GM18909 (cell line): ENCODE measurements around the gene AFG1L.
"Not testable (repeated sequence)": the region's sequence is repeated elsewhere in the genome, so short reads cannot be mapped to it uniquely, and the experiment has no call there.

ENCODE experiments used
- ATAC-seq: cut with Tn5 transposase; IDR thresholded peaks from one replicate; pipeline ENCODE4 v1.9.1; 2021; ENCODE audit warnings: mild to moderate bottlenecking; ENCODE audit not compliant: unreplicated experiment, poor library complexity

Gene AFG1L

DNA sequence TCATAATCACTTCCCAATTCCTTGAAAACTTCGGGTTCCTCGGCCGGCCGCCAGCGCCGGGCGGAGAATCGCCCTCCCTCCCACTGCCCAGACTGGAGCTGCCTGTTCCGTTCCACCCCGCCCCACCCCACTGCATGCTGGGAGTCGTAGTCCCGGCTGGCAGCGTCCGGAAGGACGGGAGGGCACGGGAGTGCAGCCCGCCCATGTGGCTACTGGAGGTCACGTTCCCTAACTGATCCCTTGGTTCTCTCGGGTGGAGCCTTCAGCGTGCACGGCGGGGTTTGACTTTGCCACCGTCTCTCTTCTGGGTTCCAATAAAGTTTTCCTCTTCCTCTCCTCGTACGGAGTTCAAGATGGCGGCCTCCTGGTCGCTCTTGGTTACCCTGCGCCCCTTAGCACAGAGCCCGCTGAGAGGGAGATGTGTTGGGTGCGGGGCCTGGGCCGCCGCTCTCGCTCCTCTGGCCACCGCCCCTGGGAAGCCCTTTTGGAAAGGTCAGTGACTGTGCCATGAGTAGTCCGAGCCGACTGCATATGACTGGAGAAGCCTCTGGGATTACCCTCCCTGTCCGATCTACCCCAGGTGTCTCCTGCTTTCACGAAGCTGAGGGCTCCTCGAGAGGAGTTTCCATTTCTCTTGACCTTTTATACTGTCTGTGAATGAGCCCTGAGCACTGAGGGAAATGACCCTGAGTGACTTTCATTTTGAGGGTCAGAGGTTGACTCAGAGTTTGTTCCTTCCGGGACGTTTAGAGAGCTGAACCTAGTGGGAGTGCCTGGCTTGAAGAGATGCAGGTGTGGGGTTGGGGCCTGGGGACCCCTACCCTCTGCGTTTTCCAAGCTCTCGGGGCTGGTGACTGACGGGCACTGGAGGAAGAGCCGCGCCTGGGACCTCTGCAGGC lies at the start of gene AFG1L:
Gene AFG1L (plus strand): TSS at position 328 of the 899 bp plus-strand sequence. CDS start 26 bp downstream, at position 354.
- ATAC-seq = peak; percentile 92

DNA sequence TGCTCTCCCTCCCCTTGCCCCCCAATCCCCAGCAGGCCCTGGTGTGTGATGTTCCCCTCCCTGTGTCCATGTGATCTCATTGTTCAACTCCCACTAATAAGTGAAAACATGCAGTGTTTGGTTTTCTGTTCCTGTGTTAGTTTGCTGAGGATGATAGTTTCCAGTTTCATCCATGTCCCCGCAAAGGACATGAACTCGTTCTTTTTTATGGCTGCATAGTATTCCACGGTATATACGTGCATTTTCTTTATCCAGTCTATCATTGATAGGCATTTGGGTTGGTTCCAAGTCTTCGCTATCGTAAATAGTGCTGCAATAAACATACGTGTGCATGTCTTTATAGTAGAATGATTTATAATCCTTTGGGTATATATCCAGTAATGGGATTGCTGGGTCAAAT lies 49.8 kb upstream of the AFG1L start:
- not testable (repeated sequence) for ATAC-seq

DNA sequence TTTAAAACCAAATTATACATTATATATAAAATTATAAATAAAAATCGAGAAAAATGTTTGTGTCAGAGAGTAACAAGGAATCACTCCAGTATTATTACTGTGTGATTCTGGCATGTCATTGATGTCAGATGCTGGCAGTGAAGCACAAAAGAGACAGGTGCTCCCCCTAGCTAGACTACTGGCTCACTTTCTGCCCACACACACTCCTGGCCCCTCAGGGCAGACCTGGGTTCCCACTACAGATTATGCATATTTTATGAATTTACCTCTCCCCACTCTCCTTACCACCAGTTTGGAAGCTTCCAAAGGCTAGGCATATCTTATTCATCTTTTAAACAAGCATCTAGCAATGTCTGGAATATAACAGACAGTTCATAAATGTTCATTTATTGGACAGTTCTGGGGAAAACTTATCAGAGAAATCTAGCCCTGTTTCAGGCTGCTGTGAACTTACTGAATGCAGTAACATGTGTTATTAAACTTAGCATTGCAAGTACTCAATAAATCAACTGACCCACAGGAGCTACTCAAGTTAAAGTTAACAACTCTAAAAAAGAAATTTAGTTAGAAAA lies 46.8 kb upstream of the AFG1L start:
- no peak for ATAC-seq

DNA sequence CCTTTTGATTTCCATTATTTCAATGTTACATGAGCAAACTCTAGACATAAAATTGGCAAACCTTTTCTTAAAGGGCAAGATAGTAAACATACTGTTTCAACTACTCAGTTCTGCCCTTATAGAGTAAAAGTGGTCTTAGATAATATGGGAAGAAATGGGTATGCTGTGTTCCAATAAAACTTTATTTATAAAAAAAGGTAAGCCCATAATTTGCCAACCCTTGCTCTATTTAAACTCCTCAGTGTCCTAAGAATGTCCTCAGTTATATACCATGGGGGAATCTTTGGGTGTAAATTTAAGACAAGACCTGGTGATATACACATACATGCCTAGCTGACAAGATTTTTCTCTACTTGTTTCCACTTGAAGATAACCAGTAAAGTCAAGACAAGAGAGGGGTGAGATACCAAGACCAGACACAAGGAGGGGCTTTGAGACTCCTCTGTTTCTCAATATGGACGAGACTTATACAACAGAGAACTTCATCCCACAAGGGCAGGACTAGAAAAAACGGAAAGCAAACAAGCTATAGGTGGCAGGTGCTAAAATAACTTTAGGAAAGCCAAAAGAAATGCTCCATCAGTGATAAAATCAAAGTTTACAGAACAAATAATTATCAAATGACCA lies 44.5 kb upstream of the AFG1L start:
- ATAC-seq = no peak

DNA sequence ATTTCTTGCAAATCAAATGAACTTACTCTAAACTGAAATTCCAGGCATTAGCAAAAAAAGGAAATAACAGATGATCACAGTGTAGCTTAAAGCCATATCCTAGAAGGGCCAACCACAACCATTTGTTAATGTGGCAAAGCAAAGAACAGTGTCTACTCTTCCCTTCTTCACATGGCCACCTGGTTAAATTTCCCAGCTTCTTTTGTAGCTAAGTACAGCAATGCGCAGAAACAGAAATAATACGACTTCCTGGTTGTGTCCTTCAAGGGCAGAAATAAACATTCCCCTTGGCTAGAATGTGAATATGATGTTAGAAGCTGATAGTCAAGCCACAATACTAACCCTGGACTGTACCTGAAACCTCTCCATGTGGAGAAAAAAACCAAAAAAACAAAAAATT lies 43.6 kb upstream of the AFG1L start:
- no peak for ATAC-seq

DNA sequence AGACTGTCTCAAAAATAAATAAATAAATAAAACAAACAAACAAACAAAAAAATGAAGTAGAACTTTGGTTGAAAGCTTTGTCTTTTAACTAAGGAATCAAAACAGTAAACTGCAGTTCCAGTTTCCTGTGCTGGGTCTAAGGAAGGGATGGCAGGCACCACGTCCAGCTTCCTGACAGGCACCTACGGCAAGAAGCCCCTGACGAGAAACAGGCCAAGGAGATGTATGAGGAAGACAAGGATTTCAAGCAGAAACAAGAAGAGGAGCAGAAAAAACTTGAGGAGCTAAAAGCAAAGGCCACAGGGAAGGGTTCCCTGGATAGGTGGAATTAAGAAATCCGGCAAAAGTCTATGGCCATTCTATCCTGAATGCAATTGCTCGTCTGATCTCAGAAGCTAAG lies 42.8 kb upstream of the AFG1L start:
- no peak for ATAC-seq

DNA sequence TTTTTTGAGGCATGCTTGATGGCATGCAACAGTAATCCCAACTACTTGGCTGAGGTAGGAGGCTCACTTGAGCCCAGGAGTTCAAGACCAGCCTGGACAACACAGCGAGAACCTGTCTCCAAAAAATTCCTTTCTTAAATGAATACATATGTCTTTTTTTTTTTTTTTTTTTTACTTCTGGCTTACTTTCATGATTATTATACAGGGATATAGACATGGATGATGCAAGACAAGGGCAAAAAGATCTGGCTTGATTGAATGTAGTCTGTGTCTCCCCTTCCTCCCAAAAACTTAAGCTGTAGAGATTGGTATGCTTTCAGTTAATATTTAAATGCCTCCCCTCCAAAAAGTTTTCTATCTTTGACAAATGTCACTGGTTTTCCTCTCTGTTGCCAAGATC lies 41.6 kb upstream of the AFG1L start:
- ATAC-seq = no peak

DNA sequence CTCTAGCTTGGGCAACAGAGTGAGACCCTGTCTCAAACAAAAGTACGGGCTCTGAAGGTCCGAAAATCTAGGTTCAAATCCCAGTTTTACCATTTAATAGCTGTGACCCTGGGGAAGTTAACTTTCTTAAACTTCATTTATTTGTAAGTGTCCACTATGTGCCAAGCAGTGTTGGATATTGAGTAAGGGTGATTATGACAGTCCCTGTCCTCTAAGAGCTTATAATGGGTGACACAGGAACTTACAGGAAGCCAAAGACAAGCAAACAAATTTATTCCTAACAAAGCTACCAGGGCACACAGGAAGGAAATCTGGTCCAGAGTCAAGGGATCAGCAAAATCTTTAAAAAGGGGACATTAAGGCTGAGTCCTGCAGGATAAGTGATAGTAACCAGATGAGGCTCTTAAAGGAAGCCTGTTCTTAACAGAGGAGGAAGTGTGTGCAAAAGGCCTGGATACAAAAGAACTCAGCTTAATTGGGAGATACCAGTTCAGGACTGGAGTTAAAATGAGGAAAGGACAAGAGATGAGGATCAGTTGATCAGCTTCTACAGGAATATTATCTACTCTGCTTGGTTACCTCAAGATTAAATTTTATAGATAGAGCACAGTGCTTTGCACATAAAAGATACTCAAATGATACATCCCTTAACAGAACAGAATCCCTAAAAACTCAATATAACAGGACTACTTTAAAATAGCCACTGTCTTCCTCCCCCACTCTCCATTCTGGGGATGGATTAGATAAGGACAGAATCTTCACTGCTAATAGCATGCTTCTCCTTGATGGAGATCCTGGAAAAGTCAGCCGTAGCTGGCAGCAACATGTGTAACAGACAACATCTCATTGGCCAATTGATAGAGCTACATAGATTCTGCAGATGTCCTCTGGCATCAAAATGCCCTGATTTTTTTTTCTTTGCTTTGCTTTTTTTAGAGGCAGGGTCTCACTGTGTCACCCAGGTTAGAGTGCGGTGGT lies 40.1 kb upstream of the AFG1L start:
- no peak for ATAC-seq

DNA sequence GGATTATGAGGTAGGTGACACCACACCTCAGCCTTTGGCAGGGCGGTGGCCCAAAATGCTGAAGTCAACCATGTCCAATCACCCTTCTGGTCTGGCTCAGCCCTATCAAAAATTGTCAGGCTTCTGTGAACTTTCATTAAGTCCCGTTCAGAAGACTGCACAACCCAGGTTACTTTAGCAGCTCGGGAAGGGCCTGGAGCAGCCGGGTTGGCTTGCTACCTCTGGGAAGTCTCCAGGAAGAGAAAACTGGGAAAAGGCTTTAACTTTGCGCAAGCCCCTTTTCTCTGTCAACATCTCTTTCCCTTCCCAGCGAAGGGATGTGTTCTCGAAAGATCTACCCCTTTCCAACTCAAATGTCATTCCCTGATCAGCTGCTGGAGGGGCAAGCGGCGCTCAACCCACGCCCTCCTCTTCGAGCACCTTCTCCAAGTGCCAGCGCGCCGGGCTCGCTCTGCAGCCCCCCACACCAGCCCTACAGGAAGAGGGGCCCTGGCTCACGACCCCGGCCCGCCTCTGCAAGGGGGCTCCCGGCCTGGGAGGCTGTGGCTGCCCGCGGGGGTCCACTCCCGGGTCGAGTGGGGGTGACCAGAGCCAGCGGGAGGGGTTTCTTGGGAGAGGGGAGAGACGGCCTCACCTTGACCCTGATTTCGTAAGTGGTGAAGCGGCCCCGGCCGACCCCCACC lies 34.6 kb upstream of the AFG1L start:
- peak; percentile 12 for ATAC-seq

DNA sequence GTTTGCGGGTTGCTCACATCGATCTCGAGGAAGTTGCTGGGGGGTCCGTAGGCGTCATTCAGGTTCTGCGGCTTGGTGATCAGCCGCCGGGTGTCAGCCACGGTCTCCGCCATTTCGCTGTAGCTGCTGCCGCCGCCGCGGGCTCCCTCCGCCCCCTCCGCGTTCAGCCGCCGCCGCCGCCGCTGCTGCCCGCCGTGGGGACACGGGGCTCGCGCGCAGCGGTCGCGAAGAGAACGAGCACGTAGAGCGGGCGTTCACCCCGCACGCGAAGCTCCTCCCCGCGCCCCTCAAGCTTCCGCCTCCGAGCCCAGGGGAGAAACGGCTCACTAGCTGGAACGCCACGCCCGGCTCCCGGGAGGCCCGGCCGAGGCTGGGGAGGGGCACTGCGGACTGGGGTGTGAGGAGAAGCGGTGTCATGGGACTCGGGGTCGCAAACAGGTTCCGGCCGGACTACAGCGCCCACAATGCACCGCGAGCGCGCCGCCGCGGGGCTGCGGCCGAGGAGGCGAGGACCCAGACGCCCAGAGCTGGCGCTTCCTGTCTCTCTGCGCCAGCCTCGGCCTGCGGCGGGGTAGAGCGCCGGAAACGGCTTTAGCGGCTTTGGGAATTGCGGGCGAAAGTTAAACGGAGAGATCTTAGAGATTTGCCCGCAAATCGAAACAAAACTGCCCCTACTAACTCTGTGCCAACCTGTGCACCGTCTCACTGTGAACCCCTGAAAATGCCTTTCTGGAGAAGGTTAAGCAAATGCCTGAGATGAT lies 33.9 kb upstream of the AFG1L start, which contains the start of gene SNX3:
Gene SNX3 (minus strand): TSS at position 232 of the 761 bp plus-strand sequence. CDS start 119 bp downstream, at position 113.
- peak; percentile 92 for ATAC-seq

DNA sequence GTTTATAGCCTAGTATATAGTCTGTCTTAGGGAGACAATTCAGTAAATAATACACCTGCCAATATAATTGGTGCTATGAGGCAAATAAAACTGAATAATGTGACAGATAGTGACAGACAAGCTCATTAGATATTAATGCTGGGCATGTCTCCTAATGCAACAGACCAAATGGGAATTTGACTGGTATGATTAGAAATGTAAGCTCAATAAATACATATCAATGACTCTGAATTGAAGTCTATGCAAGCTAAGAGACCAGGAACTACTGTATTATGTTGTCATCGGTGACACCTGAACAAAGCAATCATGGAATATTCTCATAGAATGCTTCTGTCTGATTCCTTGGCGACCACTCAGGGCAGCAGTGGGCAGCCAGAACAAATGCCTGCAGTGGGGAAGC lies 31.5 kb upstream of the AFG1L start:
- no peak for ATAC-seq

DNA sequence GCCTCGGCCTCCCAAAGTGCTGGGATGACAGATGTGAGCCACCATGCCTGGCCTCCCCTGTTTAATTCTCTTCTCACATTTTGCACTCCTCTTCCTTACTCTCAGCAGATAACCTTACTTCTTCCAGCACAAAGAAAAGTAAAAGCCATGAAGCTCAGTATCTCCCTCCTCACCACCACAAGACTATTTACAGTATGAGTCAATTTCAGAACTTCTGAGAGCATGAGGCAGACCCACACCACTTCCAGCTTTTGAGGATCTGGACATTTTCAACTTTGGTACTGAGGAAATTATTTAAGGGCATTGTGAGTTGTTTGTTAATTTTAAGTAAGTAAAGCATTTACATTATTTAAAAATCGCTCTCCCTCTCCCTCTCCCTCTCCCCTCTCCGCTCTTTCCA lies 26.0 kb upstream of the AFG1L start:
- no peak for ATAC-seq

DNA sequence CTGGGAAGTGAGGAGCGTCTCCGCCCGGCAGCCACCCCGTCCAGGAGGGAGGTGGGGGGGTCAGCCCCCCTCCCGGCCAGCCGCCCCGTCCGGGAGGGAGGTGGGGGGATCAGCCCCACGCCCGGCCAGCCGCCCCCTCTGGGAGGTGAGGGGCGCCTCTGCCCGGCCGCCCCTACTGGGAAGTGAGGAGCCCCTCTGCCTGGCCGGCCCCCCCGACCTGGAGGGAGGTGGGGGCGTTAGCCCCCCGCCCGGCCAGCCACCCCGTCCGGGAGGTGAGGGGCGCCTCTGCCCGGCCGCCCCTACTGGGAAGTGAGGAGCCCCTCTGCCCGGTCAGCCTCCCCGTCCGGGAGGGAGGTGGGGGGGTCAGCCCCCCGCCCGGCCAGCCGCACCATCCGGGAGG lies 24.9 kb upstream of the AFG1L start:
- not testable (repeated sequence) for ATAC-seq

DNA sequence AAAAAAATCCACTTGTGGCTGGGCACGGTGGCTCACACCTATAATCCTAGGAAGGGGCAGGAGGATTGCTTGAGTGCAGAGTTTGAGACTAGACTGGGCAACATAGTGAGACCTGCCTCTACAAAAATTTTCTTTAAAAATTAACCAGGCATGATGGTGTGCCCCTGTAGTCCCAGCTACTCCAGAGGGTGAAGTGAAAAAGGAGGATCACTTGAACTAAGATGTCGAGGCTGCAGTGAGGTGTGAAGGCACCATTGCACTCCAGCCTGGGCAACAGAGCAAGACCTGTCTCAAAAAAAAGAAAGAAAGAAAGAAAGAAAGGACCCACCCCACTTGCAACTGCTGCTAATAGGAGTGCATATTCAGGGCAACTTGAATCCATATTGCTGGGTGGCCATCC lies 20.3 kb upstream of the AFG1L start:
- no peak for ATAC-seq

DNA sequence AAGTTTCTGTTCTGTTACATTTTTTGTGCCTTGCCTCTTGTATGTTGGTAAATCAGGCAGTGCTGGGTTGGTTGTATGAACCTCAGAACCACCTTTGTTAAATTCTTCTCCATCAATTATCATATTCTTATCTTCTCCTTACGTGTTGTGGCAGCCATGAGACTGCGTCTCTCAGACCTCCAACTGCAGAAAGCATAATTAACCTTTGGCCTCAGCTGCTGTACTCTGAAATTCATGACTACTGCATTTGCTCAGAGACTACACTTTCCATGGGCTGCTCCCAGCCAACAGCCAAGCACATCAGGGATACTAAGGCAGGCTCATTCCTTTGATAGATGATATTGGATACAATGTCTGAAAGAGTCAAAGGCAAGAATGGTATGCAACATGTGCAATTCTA lies 18.9 kb upstream of the AFG1L start:
- ATAC-seq = no peak

DNA sequence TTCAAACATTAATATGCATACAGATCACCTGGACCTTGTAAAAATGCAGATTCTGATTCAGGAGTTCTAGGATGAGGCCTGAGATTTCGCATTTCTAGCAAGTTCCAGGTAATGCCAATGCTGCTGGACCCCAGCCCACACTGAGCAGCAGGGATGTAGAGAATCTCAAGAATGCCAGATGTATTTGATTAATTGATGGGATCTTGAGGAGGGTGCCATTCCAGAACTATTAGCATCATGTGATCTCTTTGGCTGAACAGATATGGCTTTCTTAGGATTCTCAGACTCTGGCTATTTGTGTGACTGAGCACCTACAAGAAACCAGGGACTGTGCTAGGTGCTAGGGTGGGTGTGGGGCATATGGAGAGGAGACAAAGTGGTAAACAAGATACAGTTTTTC lies 17.6 kb upstream of the AFG1L start:
- no peak for ATAC-seq

DNA sequence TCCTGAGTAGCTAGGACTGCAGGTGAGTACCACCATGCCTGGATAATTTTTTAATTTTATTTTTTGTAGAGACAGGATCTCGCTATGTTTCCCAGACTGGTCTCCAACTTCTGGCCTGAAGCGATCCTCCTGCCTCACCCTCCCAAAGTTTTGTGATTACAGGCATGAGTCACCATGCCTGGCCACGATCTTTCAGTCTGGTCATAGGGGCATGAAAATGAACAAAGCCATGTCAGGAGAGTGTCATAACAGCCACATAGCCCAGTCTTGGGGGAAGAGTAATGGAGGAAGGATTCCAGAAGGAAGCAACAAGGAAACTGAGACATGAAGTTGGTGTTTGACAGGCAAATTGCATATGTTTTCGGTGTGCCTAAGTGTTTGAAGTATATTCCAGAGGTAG lies 17.0 kb upstream of the AFG1L start:
- no peak for ATAC-seq

DNA sequence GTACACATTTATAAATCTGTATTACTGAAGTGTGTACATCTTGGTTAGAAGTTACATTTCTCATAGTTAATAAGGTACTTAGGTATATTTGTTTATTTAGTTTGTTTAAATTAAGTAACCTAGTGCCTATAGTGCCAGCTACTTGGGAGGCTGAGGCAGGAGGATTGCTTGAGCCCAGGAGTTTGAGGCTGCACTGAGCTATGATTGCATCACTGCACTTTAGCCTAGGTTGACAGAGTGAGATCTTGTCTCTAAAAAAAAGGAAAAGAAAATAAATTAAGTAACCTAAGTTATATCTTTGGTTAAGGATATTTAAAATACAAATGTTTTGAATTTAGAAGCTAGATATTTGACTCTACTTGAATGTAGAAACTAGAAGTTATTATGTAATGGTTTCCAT lies 9.5 kb upstream of the AFG1L start:
- no peak for ATAC-seq

DNA sequence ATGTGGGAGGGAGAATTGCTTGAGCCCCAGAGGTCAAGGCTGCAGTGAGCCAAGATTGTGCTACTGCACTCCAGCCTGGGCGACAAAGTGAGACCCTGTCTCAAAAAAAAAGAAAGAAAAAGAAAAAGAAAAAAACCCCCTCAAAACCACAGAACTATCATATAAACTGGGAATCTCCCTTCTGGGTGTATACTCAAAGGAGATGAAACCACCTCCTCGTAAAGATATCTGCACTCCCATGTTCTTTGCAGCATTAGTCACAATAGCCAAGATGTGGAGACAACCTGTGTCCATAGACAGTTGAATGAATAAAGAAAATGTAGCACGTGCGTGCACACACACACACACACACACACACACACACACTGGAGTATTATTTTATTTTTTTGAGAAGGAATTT lies 8.5 kb upstream of the AFG1L start:
- ATAC-seq = no peak
